Panc1 (cell line): ENCODE measurements around the gene SPOCK1. TPM values are rescaled to one million over a fixed set of nuclear protein-coding genes. Genes with fewer than 3 reads are reported as not detected.

Experiments
- ATAC-seq: fragments of 200-7000 bp; cut with Tn5 transposase; 2 replicates; pipeline ENCODE4 v1.9.1; 2020; ENCODE audit warnings: mild to moderate bottlenecking, moderate library complexity
- BruUV-seq: library from RNA; stranded (reverse); fragments of 400-500 nt; replicated peaks from 2 replicates; lab custom pipeline; 2021; lab: Mats Ljungman, UMichigan
- CTCF ChIA-PET: fragments of 300-600 bp; sonication (Branson Sonifier 250); formaldehyde crosslinking; loops from one replicate; lab custom pipeline; 2022; ENCODE audit warnings: antibody characterized with exemption; lab: Charles Lee
- POLR2A ChIA-PET: fragments of 300-600 bp; sonication (Branson Sonifier 250); formaldehyde crosslinking; loops from one replicate; lab custom pipeline; 2022; ENCODE audit warnings: antibody characterized with exemption; lab: Charles Lee
- DNase-seq: peaks from one replicate; pipeline ENCODE4 v3.0.0-alpha.2; 2010; ENCODE audit warnings: low read depth, low spot score
- H3K27ac ChIP-seq: 2 replicates; pipeline ENCODE4 v1.5.1; 2011; ENCODE audit warnings: mild to moderate bottlenecking, low read length, inconsistent platforms
- H3K27me3 ChIP-seq: fragments of 200-500 bp; sonication (Bioruptor generic); 2 replicates; pipeline ENCODE4 v1.6.0; 2014; ENCODE audit warnings: low read length, inconsistent platforms; ENCODE audit not compliant: control insufficient read depth, insufficient read depth
- H3K36me3 ChIP-seq: fragments of 200-500 bp; sonication (Bioruptor generic); 2 replicates; pipeline ENCODE4 v1.5.1; 2014; ENCODE audit warnings: inconsistent platforms, mild to moderate bottlenecking, low read length, moderate library complexity; ENCODE audit not compliant: control insufficient read depth, insufficient read depth
- H3K4me1 ChIP-seq: 2 replicates; pipeline ENCODE4 v1.5.1; 2011; ENCODE audit warnings: inconsistent platforms, mild to moderate bottlenecking, low read length, moderate library complexity; ENCODE audit not compliant: control insufficient read depth, insufficient read depth
- H3K4me3 ChIP-seq, 2 experiments: 2 replicates each; pipeline ENCODE4 v1.5.1; 2011 to 2012; ENCODE audit warnings: low read depth in 2 of 2, low read length in 2 of 2, mild to moderate bottlenecking in 2 of 2, inconsistent platforms in 1 of 2, moderate library complexity in 1 of 2
- H3K9me3 ChIP-seq: fragments of 200-500 bp; sonication (Bioruptor generic); 2 replicates; pipeline ENCODE4 v1.5.1; 2014; ENCODE audit warnings: low read depth, mild to moderate bottlenecking, inconsistent platforms, low read length, moderate library complexity; ENCODE audit not compliant: control insufficient read depth, insufficient read depth
- CTCF ChIP-seq: fragments of 450-650 bp; IDR thresholded peaks from 2 replicates; pipeline ENCODE4 v1.5.1; 2017; ENCODE audit warnings: mild to moderate bottlenecking
- POLR2AphosphoS5 ChIP-seq: IDR thresholded peaks from 2 replicates; pipeline ENCODE4 v1.6.1; 2012; ENCODE audit warnings: mild to moderate bottlenecking, low read depth, low read length, moderate library complexity
- SIN3A ChIP-seq: IDR thresholded peaks from 2 replicates; pipeline ENCODE4 v1.6.1; 2012; ENCODE audit warnings: low read depth, mild to moderate bottlenecking, low read length, moderate library complexity, borderline replicate concordance; ENCODE audit not compliant: insufficient read depth
- TCF7L2 ChIP-seq: IDR thresholded peaks from 2 replicates; pipeline ENCODE4 v1.6.1; 2011; ENCODE audit warnings: mild to moderate bottlenecking, low read depth, low read length, inconsistent platforms
- in situ Hi-C: cut with HindIII; loops from 2 replicates; pipeline ENCODE4 v1.10.0; 2016; ENCODE audit warnings: low sequenced_read_pairs, low pct_unique_long_range_greater_than_20kb
- intact Hi-C: fragments of 100-400 bp; cut with micrococcal nuclease; formaldehyde crosslinking; loops from one replicate; pipeline ENCODE4 v1.10.0; 2022; ENCODE audit not compliant: unreplicated experiment
- total RNA-seq: library from RNA; stranded (reverse); gene quantifications from one replicate; pipeline ENCODE4 v1.2.1, GENCODE V29; 2021; ENCODE audit not compliant: unreplicated experiment
- TF ChIP-seq, protein P1 (sequence below), 2 experiments: IDR thresholded peaks; 2 replicates each; pipeline ENCODE4 v1.6.1; 2011 to 2012; ENCODE audit warnings: low read depth in 2 of 2, control low read depth in 1 of 2, low read length in 1 of 2, mild to moderate bottlenecking in 1 of 2, moderate library complexity in 1 of 2; ENCODE audit not compliant: insufficient read depth in 1 of 2

The SPOCK1 gene
- total RNA-seq, 1 experiment from 2014 or later = 15.6 TPM

DNA sequence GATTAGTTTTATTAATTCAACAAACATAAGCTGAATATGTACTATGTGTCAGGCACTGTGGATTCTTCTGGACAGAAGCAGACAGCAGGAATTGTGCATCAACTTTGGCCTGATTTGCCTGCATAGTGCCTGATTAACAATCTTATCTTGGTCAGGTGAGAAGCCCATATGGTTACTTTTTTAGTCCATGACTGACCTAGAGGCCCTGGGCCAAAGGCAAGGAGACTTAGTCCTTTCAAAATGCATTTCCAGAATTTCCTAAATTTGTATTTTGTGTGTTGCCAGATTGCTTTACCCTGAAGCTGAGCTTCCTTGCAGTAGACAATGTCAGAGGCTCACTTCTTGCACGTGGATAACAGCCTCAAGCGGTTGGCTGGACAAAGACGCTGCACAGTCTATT is 286.7 kb downstream of the SPOCK1 start:
- TF ChIP-seq POLR2AphosphoS5 (no peak), SIN3A (no peak), TCF7L2 (no peak), CTCF (no peak)
- TF ChIP-seq, protein P1, sequence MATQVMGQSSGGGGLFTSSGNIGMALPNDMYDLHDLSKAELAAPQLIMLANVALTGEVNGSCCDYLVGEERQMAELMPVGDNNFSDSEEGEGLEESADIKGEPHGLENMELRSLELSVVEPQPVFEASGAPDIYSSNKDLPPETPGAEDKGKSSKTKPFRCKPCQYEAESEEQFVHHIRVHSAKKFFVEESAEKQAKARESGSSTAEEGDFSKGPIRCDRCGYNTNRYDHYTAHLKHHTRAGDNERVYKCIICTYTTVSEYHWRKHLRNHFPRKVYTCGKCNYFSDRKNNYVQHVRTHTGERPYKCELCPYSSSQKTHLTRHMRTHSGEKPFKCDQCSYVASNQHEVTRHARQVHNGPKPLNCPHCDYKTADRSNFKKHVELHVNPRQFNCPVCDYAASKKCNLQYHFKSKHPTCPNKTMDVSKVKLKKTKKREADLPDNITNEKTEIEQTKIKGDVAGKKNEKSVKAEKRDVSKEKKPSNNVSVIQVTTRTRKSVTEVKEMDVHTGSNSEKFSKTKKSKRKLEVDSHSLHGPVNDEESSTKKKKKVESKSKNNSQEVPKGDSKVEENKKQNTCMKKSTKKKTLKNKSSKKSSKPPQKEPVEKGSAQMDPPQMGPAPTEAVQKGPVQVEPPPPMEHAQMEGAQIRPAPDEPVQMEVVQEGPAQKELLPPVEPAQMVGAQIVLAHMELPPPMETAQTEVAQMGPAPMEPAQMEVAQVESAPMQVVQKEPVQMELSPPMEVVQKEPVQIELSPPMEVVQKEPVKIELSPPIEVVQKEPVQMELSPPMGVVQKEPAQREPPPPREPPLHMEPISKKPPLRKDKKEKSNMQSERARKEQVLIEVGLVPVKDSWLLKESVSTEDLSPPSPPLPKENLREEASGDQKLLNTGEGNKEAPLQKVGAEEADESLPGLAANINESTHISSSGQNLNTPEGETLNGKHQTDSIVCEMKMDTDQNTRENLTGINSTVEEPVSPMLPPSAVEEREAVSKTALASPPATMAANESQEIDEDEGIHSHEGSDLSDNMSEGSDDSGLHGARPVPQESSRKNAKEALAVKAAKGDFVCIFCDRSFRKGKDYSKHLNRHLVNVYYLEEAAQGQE (IDR thresholded peaks at IDR 0.05; ENCODE audit: insufficient read depth in 1 of 2, low read depth in 2 of 2, low read length in 1 of 2) = no peak
- no peaks in the 10 kb centered on the region for H3K9me3 ChIP-seq
- H3K4me1 ChIP-seq = no peaks in the 10 kb centered on the region
- POLR2A ChIA-PET = no interaction called here
- in situ Hi-C loops = no loop called here
- no peaks in the 10 kb centered on the region for H3K36me3 ChIP-seq
- intact Hi-C loops = no loop called here
- DNase-seq (no peak), ATAC-seq (no peak)
- CTCF ChIA-PET = no interaction called here
- no TSS peak for BruUV-seq
- H3K27me3 ChIP-seq = no peaks in the 10 kb centered on the region; the same call in 1 of the 2 replicates
- H3K4me3 ChIP-seq = no peak overlapping the region
- H3K27ac ChIP-seq = no peak overlapping the region

GRCh38 chr5:137209232-137209809 is 289.8 kb downstream of the SPOCK1 start:
- TF ChIP-seq SIN3A = no peak
- Histone ChIP-seq H3K9me3 (no peaks in the 10 kb centered on the region), H3K4me3 (no peak overlapping the region), H3K36me3 (no peaks in the 10 kb centered on the region), H3K27ac (no peak overlapping the region), H3K4me1 (no peaks in the 10 kb centered on the region), H3K27me3 (no peaks in the 10 kb centered on the region; the same call in 1 of the 2 replicates)
- no peak for DNase-seq
- no TSS peak for BruUV-seq
- intact Hi-C loops = no loop called here
- ChIA-PET POLR2A (no interaction called here), CTCF (no interaction called here)
- ATAC-seq = no peak
- in situ Hi-C loops = no loop called here

DNA sequence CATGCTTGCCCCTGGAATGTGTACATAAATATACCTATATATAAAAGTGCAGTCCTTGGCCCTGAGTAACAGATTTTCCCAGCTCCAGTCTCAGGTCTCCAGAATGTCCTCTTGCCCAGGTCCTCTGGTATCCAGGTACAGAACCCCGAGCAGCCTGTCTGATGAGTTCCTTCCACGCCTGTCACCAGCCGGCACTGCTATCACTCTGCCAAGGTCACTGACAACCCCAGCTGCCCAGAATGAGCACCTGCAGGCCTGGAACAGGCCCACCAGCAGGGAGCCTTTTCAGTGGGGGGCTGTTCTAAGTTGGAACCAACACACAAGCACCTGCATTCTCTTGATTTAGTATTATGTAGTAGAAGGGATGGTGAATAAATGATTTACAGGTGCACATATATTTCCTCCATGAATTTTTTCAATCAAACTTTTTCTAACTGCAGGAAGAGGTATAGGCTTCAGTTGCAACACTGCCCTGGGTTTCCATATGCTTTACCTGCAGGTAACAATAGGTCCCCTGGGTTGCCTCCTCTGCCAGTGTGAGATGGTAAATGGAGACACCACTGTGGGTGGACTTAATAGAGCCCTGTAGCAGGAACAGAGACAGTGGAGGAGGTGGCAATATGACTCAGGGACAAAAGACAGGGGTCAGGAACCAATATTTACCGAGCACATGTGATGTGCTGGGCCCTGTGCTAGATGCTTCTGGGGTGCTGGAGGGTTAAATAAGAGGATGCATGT is 291.9 kb downstream of the SPOCK1 start:
- Histone ChIP-seq H3K9me3 (no peaks in the 10 kb centered on the region), H3K27me3 (no peaks in the 10 kb centered on the region; the same call in 1 of the 2 replicates), H3K4me1 (no peaks in the 10 kb centered on the region), H3K4me3 (no peak overlapping the region), H3K36me3 (no peaks in the 10 kb centered on the region), H3K27ac (no peak overlapping the region)
- intact Hi-C loops (no loop called here), in situ Hi-C loops (no loop called here)
- CTCF ChIA-PET = no interaction called here
- DNase-seq = no peak
- POLR2A ChIA-PET = no interaction called here
- ATAC-seq = no peak
- TF ChIP-seq CTCF (no peak), TCF7L2 (no peak), SIN3A (no peak), POLR2AphosphoS5 (no peak)
- TF ChIP-seq, protein P1 (IDR thresholded peaks at IDR 0.05; ENCODE audit: insufficient read depth in 1 of 2, low read depth in 2 of 2, low read length in 1 of 2) = no peak
- BruUV-seq = no TSS peak
